Calu3 (cell line): ENCODE results near the gene CPED1. TPM values are rescaled to one million over a fixed set of nuclear protein-coding genes. Genes with fewer than 3 reads are reported as not detected.

ENCODE experiments used
- BruUV-seq: library from RNA; stranded (reverse); fragments of 400-500 nt; replicated peaks from 2 replicates; lab custom pipeline; 2021; lab: Mats Ljungman, UMichigan
- CTCF ChIA-PET: fragments of 300-600 bp; sonication (Branson Sonifier 250); formaldehyde crosslinking; loops from one replicate; lab custom pipeline; 2022; ENCODE audit warnings: antibody characterized with exemption; lab: Charles Lee
- DNase-seq: peaks from one replicate; pipeline ENCODE4 v3.0.0; 2022
- H3K27ac Mint-ChIP-seq: one replicate; pipeline ENCODE4 v1.8.0; 2022; ENCODE audit warnings: mixed read lengths; ENCODE audit not compliant: unreplicated experiment
- H3K27me3 Mint-ChIP-seq: one replicate; pipeline ENCODE4 v1.8.0; 2022; ENCODE audit warnings: mixed read lengths; ENCODE audit not compliant: unreplicated experiment
- H3K36me3 Mint-ChIP-seq: one replicate; pipeline ENCODE4 v1.8.0; 2022; ENCODE audit warnings: mild to moderate bottlenecking, moderate library complexity, mixed read lengths; ENCODE audit not compliant: insufficient read depth, unreplicated experiment
- H3K4me1 Mint-ChIP-seq: one replicate; pipeline ENCODE4 v1.8.0; 2022; ENCODE audit warnings: mild to moderate bottlenecking, low read depth, mixed read lengths; ENCODE audit not compliant: unreplicated experiment
- H3K4me3 Mint-ChIP-seq: one replicate; pipeline ENCODE4 v1.8.0; 2022; ENCODE audit warnings: mild to moderate bottlenecking, low read depth, moderate library complexity, mixed read lengths; ENCODE audit not compliant: unreplicated experiment
- H3K9me3 Mint-ChIP-seq: one replicate; pipeline ENCODE4 v1.8.0; 2022; ENCODE audit warnings: low read depth, mixed read lengths; ENCODE audit not compliant: unreplicated experiment
- intact Hi-C: fragments of 100-400 bp; cut with micrococcal nuclease; formaldehyde crosslinking; loops from one replicate; pipeline ENCODE4 v1.10.0; 2022; ENCODE audit not compliant: unreplicated experiment
- total RNA-seq: library from RNA; stranded (reverse); gene quantifications from 2 replicates; pipeline ENCODE4 v1.2.3, GENCODE V29; 2022
- TF ChIP-seq, protein P1 (sequence below): fragments of 200-600 bp; IDR thresholded peaks from one replicate; pipeline ENCODE4 v1.8.0; 2022; ENCODE audit warnings: antibody characterized with exemption; ENCODE audit not compliant: unreplicated experiment

Gene CPED1
- total RNA-seq, 1 experiment from 2014 or later, result 0.24 TPM

- Mint-ChIP-seq H3K36me3 (no peaks in the 10 kb centered on the region), H3K4me3 (no peak overlapping the region), H3K27me3 (peaks cover 25% of the 10 kb centered on the region), H3K27ac (no peak overlapping the region), H3K4me1 (no peaks in the 10 kb centered on the region), H3K9me3 (peaks cover 3% of the 10 kb centered on the region)
- intact Hi-C loops, result no loop called here
- no TSS peak for BruUV-seq
- no peak for DNase-seq
- CTCF ChIA-PET, result no interaction called here
- TF ChIP-seq, protein P1, sequence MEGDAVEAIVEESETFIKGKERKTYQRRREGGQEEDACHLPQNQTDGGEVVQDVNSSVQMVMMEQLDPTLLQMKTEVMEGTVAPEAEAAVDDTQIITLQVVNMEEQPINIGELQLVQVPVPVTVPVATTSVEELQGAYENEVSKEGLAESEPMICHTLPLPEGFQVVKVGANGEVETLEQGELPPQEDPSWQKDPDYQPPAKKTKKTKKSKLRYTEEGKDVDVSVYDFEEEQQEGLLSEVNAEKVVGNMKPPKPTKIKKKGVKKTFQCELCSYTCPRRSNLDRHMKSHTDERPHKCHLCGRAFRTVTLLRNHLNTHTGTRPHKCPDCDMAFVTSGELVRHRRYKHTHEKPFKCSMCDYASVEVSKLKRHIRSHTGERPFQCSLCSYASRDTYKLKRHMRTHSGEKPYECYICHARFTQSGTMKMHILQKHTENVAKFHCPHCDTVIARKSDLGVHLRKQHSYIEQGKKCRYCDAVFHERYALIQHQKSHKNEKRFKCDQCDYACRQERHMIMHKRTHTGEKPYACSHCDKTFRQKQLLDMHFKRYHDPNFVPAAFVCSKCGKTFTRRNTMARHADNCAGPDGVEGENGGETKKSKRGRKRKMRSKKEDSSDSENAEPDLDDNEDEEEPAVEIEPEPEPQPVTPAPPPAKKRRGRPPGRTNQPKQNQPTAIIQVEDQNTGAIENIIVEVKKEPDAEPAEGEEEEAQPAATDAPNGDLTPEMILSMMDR, result no peak
These were observed 283.4 kb downstream of the CPED1 start for GRCh38 chr7:121271916-121272315.

DNA sequence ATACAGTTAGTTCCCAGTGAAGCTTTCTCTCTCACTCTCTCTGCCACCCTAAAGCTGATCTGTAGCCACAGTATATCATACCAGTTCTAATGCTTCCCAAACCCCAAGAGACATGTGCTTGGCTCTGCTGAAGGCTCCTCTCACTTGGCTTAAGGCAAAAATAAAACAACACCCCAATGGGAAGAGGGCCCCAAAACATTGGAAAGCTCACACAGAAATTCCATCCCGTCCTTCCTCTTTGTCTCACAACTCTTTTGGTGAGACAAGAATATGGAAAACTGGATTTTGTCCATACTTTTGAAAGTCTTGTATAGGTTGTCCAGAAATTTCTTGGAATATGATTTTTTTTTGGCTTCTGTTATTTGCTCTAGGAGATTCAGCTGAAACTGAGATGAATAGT, 284.2 kb downstream of the CPED1 start:
- CTCF ChIA-PET, result interaction anchor here (0.7 kb wide), 1 partner anchor 276 kb away, joined by 4 read pairs; no protein-coding TSS in a partner anchor
- H3K9me3 Mint-ChIP-seq, result peaks cover 3% of the 10 kb centered on the region
- H3K27ac Mint-ChIP-seq, result no peak overlapping the region
- BruUV-seq, result no TSS peak
- H3K36me3 Mint-ChIP-seq, result no peaks in the 10 kb centered on the region
- TF ChIP-seq, protein P1, result no peak
- H3K27me3 Mint-ChIP-seq, result peaks cover 31% of the 10 kb centered on the region
- intact Hi-C loops, result no loop called here
- no peak for DNase-seq
- no peak overlapping the region for H3K4me3 Mint-ChIP-seq
- H3K4me1 Mint-ChIP-seq, result no peaks in the 10 kb centered on the region

DNA sequence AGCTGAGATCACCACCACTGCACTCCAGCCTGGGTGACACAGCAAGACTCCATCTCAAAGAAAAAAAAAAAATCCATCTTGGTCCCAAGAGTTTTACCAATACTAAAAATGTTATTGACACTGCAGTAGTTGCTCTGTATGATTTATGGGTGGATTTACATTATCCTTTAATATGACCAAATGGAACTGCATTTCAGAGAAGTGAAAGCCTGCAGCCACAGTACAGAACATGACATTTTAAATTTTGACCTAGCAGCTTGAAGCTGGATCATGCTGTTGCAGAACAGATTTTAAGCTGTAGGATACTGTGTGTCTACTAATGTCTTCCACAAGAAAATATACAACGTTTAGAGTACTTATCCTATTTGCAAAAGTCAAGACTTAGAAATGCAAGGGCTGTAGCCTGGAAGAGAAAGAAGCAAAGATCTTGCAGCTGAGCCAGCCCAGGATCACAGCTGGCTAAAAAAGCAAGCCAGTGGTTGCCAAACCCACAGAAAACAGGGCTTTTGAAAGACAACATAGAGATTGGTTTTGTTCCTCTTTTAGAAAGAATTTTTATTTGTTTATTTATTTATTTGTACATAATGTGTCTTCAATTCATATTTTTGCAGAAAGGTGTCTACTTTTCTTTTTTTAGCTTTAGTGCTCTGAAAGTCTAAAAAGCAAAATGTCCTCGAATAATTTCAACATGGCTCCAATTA, 285.1 kb downstream of the CPED1 start:
- Mint-ChIP-seq H3K27me3 (peaks cover 29% of the 10 kb centered on the region), H3K4me3 (no peak overlapping the region), H3K36me3 (no peaks in the 10 kb centered on the region), H3K9me3 (peaks cover 3% of the 10 kb centered on the region), H3K4me1 (no peaks in the 10 kb centered on the region), H3K27ac (no peak overlapping the region)
- intact Hi-C loops, result no loop called here
- no TSS peak for BruUV-seq
- CTCF ChIA-PET, result interaction anchor here (0.7 kb wide), 1 partner anchor 277 kb away, joined by 4 read pairs; no protein-coding TSS in a partner anchor
- DNase-seq, result no peak
- TF ChIP-seq, protein P1, result no peak

GRCh38 chr7:121274467-121274866, 286.0 kb downstream of the CPED1 start:
- no peak for DNase-seq
- H3K27me3 Mint-ChIP-seq, result peaks cover 22% of the 10 kb centered on the region
- H3K4me3 Mint-ChIP-seq, result no peak overlapping the region
- H3K9me3 Mint-ChIP-seq, result peaks cover 3% of the 10 kb centered on the region
- no TSS peak for BruUV-seq
- intact Hi-C loops, result no loop called here
- CTCF ChIA-PET, result interaction anchor here (0.6 kb wide), 1 partner anchor 80 kb away, joined by 3 read pairs; no protein-coding TSS in a partner anchor
- H3K36me3 Mint-ChIP-seq, result no peaks in the 10 kb centered on the region
- H3K4me1 Mint-ChIP-seq, result no peaks in the 10 kb centered on the region
- TF ChIP-seq, protein P1, result no peak
- no peak overlapping the region for H3K27ac Mint-ChIP-seq
